Endothelial cell of umbilical vein (primary cell): ENCODE data around the gene DISP2. TPM values are rescaled to one million over a fixed set of nuclear protein-coding genes. Genes with fewer than 3 reads are reported as not detected.

Source experiments
- BruUV-seq: library from RNA; stranded (reverse); fragments of 400-500 nt; replicated peaks from 2 replicates; lab custom pipeline; 2021; lab: Mats Ljungman, UMichigan
- CTCF ChIA-PET: fragments of 300-600, 350-600 bp; sonication (Branson Sonifier 250); formaldehyde crosslinking; loops from one replicate; lab custom pipeline; 2021; ENCODE audit warnings: antibody characterized with exemption, inconsistent platforms; lab: Charles Lee
- POLR2A ChIA-PET: fragments of 300-600, 350-600 bp; sonication (Branson Sonifier 250); formaldehyde crosslinking; loops from one replicate; lab custom pipeline; 2021; ENCODE audit warnings: antibody characterized with exemption, inconsistent platforms; lab: Charles Lee
- DNase-seq: peaks from one replicate; pipeline ENCODE4 v3.0.0-alpha.2; 2011; ENCODE audit warnings: low read depth, low spot score
- FAIRE-seq: peaks from 2 replicates; lab custom pipeline; 2011; peaks lifted over from hg19 to GRCh38; lab: Jason Lieb, UNC
- H2AFZ ChIP-seq: 2 replicates; pipeline ENCODE4 v1.6.0; 2012; ENCODE audit warnings: low read depth, low read length, control low read depth, inconsistent platforms
- H3K27ac ChIP-seq: 2 replicates; pipeline ENCODE4 v1.5.1; 2011; ENCODE audit warnings: low read depth, mild to moderate bottlenecking, control low read depth, low read length, moderate library complexity; ENCODE audit not compliant: insufficient read depth
- H3K27me3 ChIP-seq, 2 experiments: 2 replicates each; pipeline versions ENCODE4 v1.6.0 to v1.6.1; 2011; ENCODE audit warnings: low read length in 2 of 2, mixed read lengths in 1 of 2; ENCODE audit not compliant: control insufficient read depth in 2 of 2, insufficient read depth in 2 of 2
- H3K36me3 ChIP-seq, 2 experiments: 2 replicates in 1 of 2; 3 replicates in 1 of 2; pipeline ENCODE4 v1.5.1; 2011; ENCODE audit warnings: low read length in 2 of 2, mild to moderate bottlenecking in 1 of 2, moderate library complexity in 1 of 2; ENCODE audit not compliant: control insufficient read depth in 2 of 2, insufficient read depth in 2 of 2; ENCODE audit errors: extremely low read depth in 1 of 2
- H3K4me1 ChIP-seq: 3 replicates; pipeline ENCODE4 v1.5.1; 2011; ENCODE audit warnings: mild to moderate bottlenecking, low read length; ENCODE audit not compliant: control insufficient read depth, insufficient read depth; ENCODE audit errors: extremely low read depth
- H3K4me2 ChIP-seq: 2 replicates; pipeline ENCODE4 v1.6.1; 2011; ENCODE audit warnings: low read length, control low read depth, mixed read lengths; ENCODE audit not compliant: insufficient read depth
- H3K4me3 ChIP-seq, 3 experiments: fragments of 200-600 bp in 1 of 3; sonication (generic), shearing (Covaris generic) in 1 of 3; replicated peaks in 1 of 3; 2 replicates each; pipeline ENCODE4 v1.5.1; 2011 to 2016; ENCODE audit warnings: control low read depth in 3 of 3, low read length in 3 of 3, mild to moderate bottlenecking in 2 of 3, inconsistent platforms in 1 of 3, low read depth in 1 of 3, moderate library complexity in 1 of 3; ENCODE audit not compliant: insufficient read depth in 1 of 3
- H3K79me2 ChIP-seq: 2 replicates; pipeline ENCODE4 v1.6.0; 2012; ENCODE audit warnings: low read length, inconsistent platforms; ENCODE audit not compliant: control insufficient read depth, insufficient read depth
- H3K9ac ChIP-seq: replicated peaks from 2 replicates; pipeline ENCODE3; 2011; ENCODE audit warnings: low read length, control low read depth; ENCODE audit not compliant: insufficient read depth; ENCODE audit errors: extremely low read depth
- H3K9me1 ChIP-seq: replicated peaks from 3 replicates; pipeline ENCODE4 v1.6.0; 2011; ENCODE audit warnings: mild to moderate bottlenecking, low read length; ENCODE audit not compliant: control insufficient read depth, insufficient read depth; ENCODE audit errors: extremely low read depth
- H3K9me3 ChIP-seq: replicated peaks from 2 replicates; pipeline ENCODE4 v1.5.1; 2012; ENCODE audit warnings: low read length, inconsistent platforms; ENCODE audit not compliant: control insufficient read depth, insufficient read depth
- H4K20me1 ChIP-seq: replicated peaks from 2 replicates; pipeline ENCODE3; 2011; ENCODE audit warnings: mild to moderate bottlenecking, low read length; ENCODE audit not compliant: control insufficient read depth, insufficient read depth; ENCODE audit errors: extremely low read depth
- EZH2 ChIP-seq: IDR thresholded peaks from 2 replicates; pipeline ENCODE4 v1.6.1; 2012; ENCODE audit warnings: borderline replicate concordance, low read depth, mild to moderate bottlenecking, moderate library complexity, low read length, inconsistent platforms; ENCODE audit not compliant: severe bottlenecking
- FOS ChIP-seq: IDR thresholded peaks from 2 replicates; pipeline ENCODE4 v1.6.1; 2011; ENCODE audit warnings: mild to moderate bottlenecking, low read length, moderate library complexity, borderline replicate concordance; ENCODE audit not compliant: insufficient read depth
- GATA2 ChIP-seq: IDR thresholded peaks from 2 replicates; pipeline ENCODE4 v1.7.0; 2011; ENCODE audit warnings: low read depth, mild to moderate bottlenecking, moderate library complexity, mixed read lengths, low read length; ENCODE audit not compliant: insufficient read length, insufficient read depth
- JUN ChIP-seq: IDR thresholded peaks from 2 replicates; pipeline ENCODE4 v1.6.1; 2011; ENCODE audit warnings: borderline replicate concordance, low read depth; ENCODE audit not compliant: insufficient read length, insufficient read depth
- MYC ChIP-seq: IDR thresholded peaks from one replicate; pipeline ENCODE4 v1.6.1; 2011; ENCODE audit warnings: mild to moderate bottlenecking, low read depth, low read length
- POLR2A ChIP-seq: IDR thresholded peaks from 2 replicates; pipeline ENCODE4 v1.6.1; 2012; ENCODE audit warnings: low read depth, mild to moderate bottlenecking, control low read depth, low read length
- POLR2AphosphoS5 ChIP-seq: IDR thresholded peaks from 2 replicates; pipeline ENCODE4 v1.6.1; 2012; ENCODE audit warnings: low read depth, mild to moderate bottlenecking, control low read depth, low read length, moderate library complexity; ENCODE audit not compliant: insufficient read depth
- dilution Hi-C: fragments of 300-500 bp; cut with MboI; formaldehyde crosslinking; loops from one replicate; pipeline ENCODE4 v1.15.0; 2019; ENCODE audit warnings: low sequenced_read_pairs; ENCODE audit not compliant: extremely low pct_ligation_motif_present
- intact Hi-C: fragments of 100-400 bp; cut with micrococcal nuclease; formaldehyde crosslinking; loops from one replicate; pipeline ENCODE4 v1.10.0; 2022
- polyA plus RNA-seq, 4 experiments: library from polyadenylated mRNA; depleted of rRNA in 3 of 4; stranded (reverse) in 3 of 4; unstranded in 1 of 4; fragments of >200 nt; gene quantifications; 2 replicates each; pipeline versions ENCODE4 v1.2.1 to v1.2.3, GENCODE V29; 2011 to 2012; ENCODE audit warnings: missing spikeins in 1 of 4
- total RNA-seq: library from RNA; stranded (reverse); gene quantifications from 2 replicates; pipeline ENCODE4 v1.2.3, GENCODE V29; 2021
- TF ChIP-seq, protein P1 (sequence below), 2 donors: IDR thresholded peaks; 1 replicate in 1 of 2; 2 replicates in 1 of 2; pipeline ENCODE4 v1.5.1; 2011; ENCODE audit warnings: low read length in 2 of 2, mild to moderate bottlenecking in 2 of 2, moderate library complexity in 2 of 2, control low read depth in 1 of 2, inconsistent platforms in 1 of 2, low read depth in 1 of 2; ENCODE audit not compliant: insufficient read depth in 1 of 2; ENCODE audit errors: extremely low read depth in 1 of 2
- TF ChIP-seq, protein P2 (sequence below): IDR thresholded peaks from 2 replicates; pipeline ENCODE4 v1.6.1; 2011; ENCODE audit not compliant: insufficient read depth, insufficient read length

DISP2 gene
- total and polyA plus RNA-seq, 2 donors (not counting 3 experiments of a cell fraction or from before 2014, with no cell fraction given), result 0.10 to 1.2 TPM

DNA sequence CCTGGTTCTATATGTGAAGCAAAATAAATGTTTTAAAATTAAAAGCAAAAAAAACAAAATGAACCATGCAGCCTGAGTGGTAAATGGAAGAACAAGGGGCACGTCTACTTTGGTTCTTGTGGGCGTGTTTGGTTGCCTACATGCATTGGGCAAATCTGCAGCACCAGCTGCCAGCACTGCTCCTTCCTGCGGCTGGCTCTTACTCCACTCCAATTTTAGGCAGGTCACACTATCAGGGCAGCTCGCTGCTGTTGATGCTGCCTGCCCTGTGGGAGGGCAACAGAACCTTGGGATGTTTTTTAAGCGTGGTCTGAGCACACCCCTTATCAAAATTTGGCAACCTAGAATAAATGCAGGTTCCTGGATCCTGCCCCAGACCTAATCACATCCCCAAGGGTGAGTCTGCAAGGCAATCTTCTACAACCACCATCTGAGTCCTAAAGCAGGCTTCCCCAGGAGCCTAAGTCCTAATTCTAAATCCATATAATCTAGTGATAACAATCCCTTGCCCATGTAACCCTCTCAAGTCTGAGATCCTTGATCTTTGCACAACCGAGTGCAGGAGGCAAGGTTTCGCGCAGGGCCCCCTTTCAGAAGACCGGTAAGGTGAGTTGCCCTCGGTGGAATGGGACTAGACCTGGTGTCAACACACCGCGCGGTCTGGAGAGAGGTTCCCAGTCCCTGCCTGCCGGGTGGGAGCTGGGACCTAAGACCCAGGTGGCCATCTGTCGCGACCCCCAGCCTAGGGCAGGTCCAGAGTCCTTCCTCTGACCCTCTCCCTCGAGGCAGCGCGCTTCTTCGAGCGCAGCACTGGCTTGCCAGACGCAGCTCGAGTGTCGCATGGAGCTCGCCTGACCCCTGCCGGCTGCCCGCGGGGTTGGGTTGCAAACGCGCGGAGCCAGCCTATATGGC, 63.5 kb downstream of the DISP2 start:
- ChIA-PET CTCF (interaction anchor here (0.5 to 6.9 kb wide), 24 partner anchors 11 to 376 kb away, joined by 3 to 113 read pairs (median 6); partner anchors contain the start of genes BAHD1, CCDC9B, INAFM2 and IVD), POLR2A (no interaction called here)
- no TSS peak for BruUV-seq
- no peak for TF ChIP-seq JUN
- no peak for TF ChIP-seq EZH2
- TF ChIP-seq, protein P1, sequence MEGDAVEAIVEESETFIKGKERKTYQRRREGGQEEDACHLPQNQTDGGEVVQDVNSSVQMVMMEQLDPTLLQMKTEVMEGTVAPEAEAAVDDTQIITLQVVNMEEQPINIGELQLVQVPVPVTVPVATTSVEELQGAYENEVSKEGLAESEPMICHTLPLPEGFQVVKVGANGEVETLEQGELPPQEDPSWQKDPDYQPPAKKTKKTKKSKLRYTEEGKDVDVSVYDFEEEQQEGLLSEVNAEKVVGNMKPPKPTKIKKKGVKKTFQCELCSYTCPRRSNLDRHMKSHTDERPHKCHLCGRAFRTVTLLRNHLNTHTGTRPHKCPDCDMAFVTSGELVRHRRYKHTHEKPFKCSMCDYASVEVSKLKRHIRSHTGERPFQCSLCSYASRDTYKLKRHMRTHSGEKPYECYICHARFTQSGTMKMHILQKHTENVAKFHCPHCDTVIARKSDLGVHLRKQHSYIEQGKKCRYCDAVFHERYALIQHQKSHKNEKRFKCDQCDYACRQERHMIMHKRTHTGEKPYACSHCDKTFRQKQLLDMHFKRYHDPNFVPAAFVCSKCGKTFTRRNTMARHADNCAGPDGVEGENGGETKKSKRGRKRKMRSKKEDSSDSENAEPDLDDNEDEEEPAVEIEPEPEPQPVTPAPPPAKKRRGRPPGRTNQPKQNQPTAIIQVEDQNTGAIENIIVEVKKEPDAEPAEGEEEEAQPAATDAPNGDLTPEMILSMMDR (IDR thresholded peaks at IDR 0.05; ENCODE audit: extremely low read depth in 1 of 2, insufficient read depth in 1 of 2, low read depth in 1 of 2, low read length in 2 of 2), result peak; percentile 89 to 99
- TF ChIP-seq POLR2AphosphoS5, result no peak
- TF ChIP-seq FOS, result no peak
- TF ChIP-seq, protein P2, sequence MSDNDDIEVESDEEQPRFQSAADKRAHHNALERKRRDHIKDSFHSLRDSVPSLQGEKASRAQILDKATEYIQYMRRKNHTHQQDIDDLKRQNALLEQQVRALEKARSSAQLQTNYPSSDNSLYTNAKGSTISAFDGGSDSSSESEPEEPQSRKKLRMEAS, result no peak
- TF ChIP-seq GATA2, result no peak
- TF ChIP-seq POLR2A, result peak; percentile 34
- TF ChIP-seq MYC, result no peak
- Histone ChIP-seq H3K9me1 (no peaks in the 10 kb centered on the region), H3K79me2 (no peaks in the 10 kb centered on the region), H3K4me2 (no peak overlapping the region), H3K36me3 (peaks cover 2 to 3% of the 10 kb centered on the region in 2 experiments), H3K4me3 (no peak overlapping the region), H3K27me3 (no peaks in the 10 kb centered on the region), H3K27ac (no peak overlapping the region), H3K4me1 (no peaks in the 10 kb centered on the region), H3K9ac (no peak overlapping the region), H3K9me3 (no peaks in the 10 kb centered on the region), H2AFZ (no peak overlapping the region), H4K20me1 (no peaks in the 10 kb centered on the region)
- intact Hi-C loops (loop anchor here (1.0 to 2.0 kb wide), 6 partner anchors 53 to 205 kb away; partner anchors contain the start of gene INAFM2), dilution Hi-C loops (no loop called here)
- FAIRE-seq (peak; percentile 82), DNase-seq (peak; percentile 61)
